ENCODE data around the gene BCKDHB. TPM values are rescaled to one million over a fixed set of nuclear protein-coding genes. Genes with fewer than 3 reads are reported as not detected.

Gene BCKDHB
- total RNA-seq, 1 donor from 2014 or later = 17.6 TPM

- Histone ChIP-seq H3K36me3 (no peaks in the 10 kb centered on the region), H3K9me3 (no peaks in the 10 kb centered on the region), H3K27me3 (no peaks in the 10 kb centered on the region), H3K27ac (no peak overlapping the region), H3K4me1 (peaks cover 24% of the 10 kb centered on the region), H3K4me3 (no peak overlapping the region)
- intact Hi-C loops (cut with DNase I) = no loop called here
- TF ChIP-seq CTCF (IDR thresholded peaks at IDR 0.05) = no peak
- no peak for DNase-seq
- peak; percentile 82 for ATAC-seq
Observed at GRCh38 chr6:80143419-80143937, 37.0 kb downstream of the BCKDHB start.

GRCh38 chr6:80144753-80145315, 38.4 kb downstream of the BCKDHB start:
- no peak overlapping the region for H3K4me3 ChIP-seq
- peaks cover 24% of the 10 kb centered on the region for H3K4me1 ChIP-seq
- no peak overlapping the region for H3K27ac ChIP-seq
- DNase-seq (no peak), ATAC-seq (no peak)
- H3K9me3 ChIP-seq = no peaks in the 10 kb centered on the region
- TF ChIP-seq CTCF (IDR thresholded peaks at IDR 0.05) = no peak
- no peaks in the 10 kb centered on the region for H3K36me3 ChIP-seq
- no peaks in the 10 kb centered on the region for H3K27me3 ChIP-seq
- intact Hi-C loops (cut with DNase I) = no loop called here

DNA sequence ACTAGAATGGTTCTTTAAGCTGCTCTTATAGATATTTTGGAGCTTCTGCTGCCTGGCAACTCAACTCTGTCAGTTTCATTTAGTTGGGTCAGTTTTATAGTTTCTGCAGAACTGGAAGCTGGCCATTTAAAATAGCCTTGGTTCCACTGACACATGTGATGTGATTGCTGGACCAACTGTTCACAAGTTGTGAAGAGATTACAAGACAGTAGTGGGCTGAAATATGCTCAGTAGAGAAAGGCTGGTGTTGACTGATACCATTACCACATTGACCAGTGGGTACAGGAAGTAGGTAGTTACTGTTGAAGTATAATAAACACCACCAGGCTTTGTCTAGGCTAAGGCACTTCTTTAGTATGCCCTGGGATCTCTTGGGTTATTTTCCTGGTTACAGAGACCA, 39.0 kb downstream of the BCKDHB start:
- TF ChIP-seq CTCF (IDR thresholded peaks at IDR 0.05) = no peak
- no peaks in the 10 kb centered on the region for H3K9me3 ChIP-seq
- no peak for ATAC-seq
- no peaks in the 10 kb centered on the region for H3K27me3 ChIP-seq
- intact Hi-C loops (cut with DNase I) = no loop called here
- H3K36me3 ChIP-seq = no peaks in the 10 kb centered on the region
- H3K27ac ChIP-seq = no peak overlapping the region
- no peak for DNase-seq
- no peak overlapping the region for H3K4me3 ChIP-seq
- H3K4me1 ChIP-seq = peaks cover 24% of the 10 kb centered on the region

- H3K36me3 ChIP-seq = no peaks in the 10 kb centered on the region
- no peak overlapping the region for H3K4me3 ChIP-seq
- intact Hi-C loops (cut with DNase I) = no loop called here
- no peak for TF ChIP-seq CTCF (IDR thresholded peaks at IDR 0.05)
- H3K9me3 ChIP-seq = no peaks in the 10 kb centered on the region
- ATAC-seq (no peak), DNase-seq (no peak)
- no peak overlapping the region for H3K27ac ChIP-seq
- H3K4me1 ChIP-seq = peaks cover 24% of the 10 kb centered on the region
- no peaks in the 10 kb centered on the region for H3K27me3 ChIP-seq
Observed at GRCh38 chr6:80145921-80146320, 39.5 kb downstream of the BCKDHB start.

GRCh38 chr6:80148220-80148619, 41.7 kb downstream of the BCKDHB start:
- no peak overlapping the region for H3K27ac ChIP-seq
- H3K9me3 ChIP-seq = no peaks in the 10 kb centered on the region
- DNase-seq (no peak), ATAC-seq (no peak)
- H3K36me3 ChIP-seq = no peaks in the 10 kb centered on the region
- no peaks in the 10 kb centered on the region for H3K27me3 ChIP-seq
- peaks cover 18% of the 10 kb centered on the region for H3K4me1 ChIP-seq
- intact Hi-C loops (cut with DNase I) = no loop called here
- H3K4me3 ChIP-seq = no peak overlapping the region
- TF ChIP-seq CTCF (IDR thresholded peaks at IDR 0.05) = no peak

GRCh38 chr6:80151635-80152034, 45.2 kb downstream of the BCKDHB start:
- no peaks in the 10 kb centered on the region for H3K9me3 ChIP-seq
- no peak for DNase-seq
- intact Hi-C loops (cut with DNase I) = no loop called here
- no peaks in the 10 kb centered on the region for H3K36me3 ChIP-seq
- H3K27ac ChIP-seq = no peak overlapping the region
- no peak overlapping the region for H3K4me3 ChIP-seq
- TF ChIP-seq CTCF (IDR thresholded peaks at IDR 0.05) = no peak
- no peaks in the 10 kb centered on the region for H3K4me1 ChIP-seq
- no peak for ATAC-seq
- no peaks in the 10 kb centered on the region for H3K27me3 ChIP-seq

Measured in upper lobe of right lung (tissue), 1 donor.